ENCODE measurements around the gene CLEC4C.

The CLEC4C gene

GRCh38 chr12:7729746-7730145 lies 17.4 kb downstream of the CLEC4C start:
- DNase-seq (ENCODE audit: low read depth in 2 of 2, low spot score in 1 of 2): no peak

- DNase-seq (ENCODE audit: low read depth in 2 of 2, low spot score in 1 of 2): no peak
Measured at GRCh38 chr12:7723926-7724325, 23.2 kb downstream of the CLEC4C start.

- no peak for DNase-seq (ENCODE audit: low read depth in 2 of 2, low spot score in 1 of 2)
Measured at GRCh38 chr12:7719946-7720730, 27.0 kb downstream of the CLEC4C start.

GRCh38 chr12:7716381-7716780 lies 30.8 kb downstream of the CLEC4C start:
- no peak for DNase-seq (ENCODE audit: low read depth in 2 of 2, low spot score in 1 of 2)

GRCh38 chr12:7712841-7713442 lies 34.2 kb downstream of the CLEC4C start:
- no peak for DNase-seq (ENCODE audit: low read depth in 2 of 2, low spot score in 1 of 2)

GRCh38 chr12:7711133-7711532 lies 36.0 kb downstream of the CLEC4C start, which contains the start of gene DPPA3:
DPPA3 (plus strand) TSS chr12:7711433; CDS start chr12:7711571, 138 bp downstream.
- DNase-seq (ENCODE audit: low read depth in 2 of 2, low spot score in 1 of 2): no peak

GRCh38 chr12:7709969-7710675 lies 37.1 kb downstream of the CLEC4C start:
- no peak for DNase-seq (ENCODE audit: low read depth in 2 of 2, low spot score in 1 of 2)

- no peak for DNase-seq (ENCODE audit: low read depth in 2 of 2, low spot score in 1 of 2)
Measured at GRCh38 chr12:7705846-7706245, 41.3 kb downstream of the CLEC4C start.

- no peak for DNase-seq (ENCODE audit: low read depth in 2 of 2, low spot score in 1 of 2)
Measured at GRCh38 chr12:7695566-7696197, 51.5 kb downstream of the CLEC4C start, which contains the start of gene GDF3. GDF3 (minus strand) TSS chr12:7695775; CDS start chr12:7695728, 47 bp downstream.

GRCh38 chr12:7695237-7695560 lies 52.0 kb downstream of the CLEC4C start:
- DNase-seq (ENCODE audit: low read depth in 2 of 2, low spot score in 1 of 2): no peak

- DNase-seq (ENCODE audit: low read depth in 2 of 2, low spot score in 1 of 2): no peak
Measured at GRCh38 chr12:7694556-7695236, 52.5 kb downstream of the CLEC4C start.

GRCh38 chr12:7693793-7694192 lies 53.4 kb downstream of the CLEC4C start:
- no peak for DNase-seq (ENCODE audit: low read depth in 2 of 2, low spot score in 1 of 2)

- DNase-seq (ENCODE audit: low read depth in 2 of 2, low spot score in 1 of 2): no peak
Measured at GRCh38 chr12:7681535-7681934, 65.6 kb downstream of the CLEC4C start.
